ENCODE data around the gene SMYD5. TPM values are rescaled to one million over a fixed set of nuclear protein-coding genes. Genes with fewer than 3 reads are reported as not detected.
A peak's percentile ranks its signal among the peaks of the same experiment; 100 is the strongest.

SMYD5 gene
- total and polyA plus RNA-seq, 7 experiments from 2014 or later: 25.1 to 76.2 (median 32.5) TPM

DNA sequence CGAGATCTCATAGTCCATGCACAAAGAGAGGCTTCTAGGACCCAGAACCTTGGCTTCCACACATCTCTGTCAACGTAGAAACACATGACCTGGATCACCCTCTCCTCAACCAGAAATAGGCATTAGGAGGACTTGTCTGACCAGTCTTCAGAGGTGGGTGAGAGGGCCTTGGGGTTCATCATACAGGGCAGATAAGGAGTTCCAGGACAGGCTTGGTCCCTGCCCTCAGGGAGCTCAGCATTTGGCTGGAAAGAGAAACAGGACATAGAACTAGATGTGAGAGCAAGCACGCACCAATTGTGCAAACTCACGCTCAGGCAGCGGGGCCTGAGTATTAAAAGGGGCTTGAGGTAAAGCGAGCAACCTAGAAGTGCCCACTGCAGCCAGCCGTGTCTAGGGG, 40.3 kb upstream of the SMYD5 start:
- no peaks in the 10 kb centered on the region for H3K9me3 ChIP-seq (ENCODE audit: control insufficient read depth in 2 of 3, low read length in 3 of 3)
- ATAC-seq (no peak), DNase-seq (no peak)
- peaks cover 6 to 52% (median 18%) of the 10 kb centered on the region in 5 donors for H3K27me3 Mint-ChIP-seq
- peaks cover 9 to 14% (median 12%) of the 10 kb centered on the region in 7 donors for H3K4me1 Mint-ChIP-seq
- peaks cover 0 to 3% (median 0%) of the 10 kb centered on the region in 11 donors for H3K9me3 Mint-ChIP-seq
- H3K4me3 ChIP-seq (ENCODE audit: low read length): no peak overlapping the region
- CTCF ChIA-PET: no interaction called here
- no peak overlapping the region for H3K27ac Mint-ChIP-seq
- intact Hi-C loops (cut with micrococcal nuclease): no loop called here
- H3K36me3 Mint-ChIP-seq: no peaks in the 10 kb centered on the region
- POLR2A ChIA-PET: interaction anchor here (0.7 kb wide), 1 partner anchor 61 kb away, joined by 5 read pairs; the partner anchor contains the start of gene CCT7
- no peak overlapping the region for H3K4me3 Mint-ChIP-seq
- no peak overlapping the region for H3K27ac ChIP-seq (ENCODE audit: low read depth, low read length)
- H3K4me1 ChIP-seq (ENCODE audit: control insufficient read depth in 2 of 2, insufficient read depth in 2 of 2, low read length in 2 of 2): peaks cover 15 to 20% of the 10 kb centered on the region in 2 donors
- H3K36me3 ChIP-seq (ENCODE audit: control insufficient read depth in 2 of 3, insufficient read depth in 3 of 3, low read length in 3 of 3): no peaks in the 10 kb centered on the region
- H3K27me3 ChIP-seq (ENCODE audit: control insufficient read depth in 2 of 2, insufficient read depth in 2 of 2, low read length in 2 of 2): peaks cover 0 to 3% of the 10 kb centered on the region in 2 donors

DNA sequence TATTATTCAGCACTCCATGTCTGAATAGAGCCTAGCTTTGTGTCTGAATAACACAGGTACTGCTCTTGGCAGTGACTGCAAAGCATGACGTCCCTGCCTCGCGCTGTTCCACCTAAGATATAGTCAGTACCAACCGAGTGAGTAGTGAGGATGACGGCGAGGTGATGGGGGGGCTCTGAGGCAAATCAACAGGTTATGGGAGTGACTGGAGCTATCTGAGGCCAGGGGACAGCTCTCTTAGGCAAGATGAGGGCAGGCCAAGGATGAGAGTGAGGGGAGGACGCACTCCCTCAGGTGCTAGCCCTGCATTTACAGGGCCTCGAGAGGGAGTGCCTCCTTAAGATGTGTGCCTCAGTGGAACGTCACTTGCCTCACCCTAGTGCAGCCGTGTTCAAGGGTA, 39.8 kb upstream of the SMYD5 start:
- Histone ChIP-seq H3K36me3 (ENCODE audit: control insufficient read depth in 2 of 3, insufficient read depth in 3 of 3, low read length in 3 of 3) (no peaks in the 10 kb centered on the region), H3K4me1 (ENCODE audit: control insufficient read depth in 2 of 2, insufficient read depth in 2 of 2, low read length in 2 of 2) (peaks cover 15 to 20% of the 10 kb centered on the region in 2 donors), H3K4me3 (ENCODE audit: low read length) (no peak overlapping the region), H3K27me3 (ENCODE audit: control insufficient read depth in 2 of 2, insufficient read depth in 2 of 2, low read length in 2 of 2) (peaks cover 0 to 3% of the 10 kb centered on the region in 2 donors), H3K27ac (ENCODE audit: low read depth, low read length) (no peak overlapping the region), H3K9me3 (ENCODE audit: control insufficient read depth in 2 of 3, low read length in 3 of 3) (no peaks in the 10 kb centered on the region)
- intact Hi-C loops (cut with micrococcal nuclease): no loop called here
- peaks cover 9 to 14% (median 12%) of the 10 kb centered on the region in 7 donors for H3K4me1 Mint-ChIP-seq
- no peak overlapping the region for H3K27ac Mint-ChIP-seq
- DNase-seq (no peak), ATAC-seq (no peak)
- H3K4me3 Mint-ChIP-seq: peak overlapping the region in 2 of 10 donors; percentile 56 to 68
- H3K27me3 Mint-ChIP-seq: peaks cover 7 to 52% (median 18%) of the 10 kb centered on the region in 5 donors
- H3K36me3 Mint-ChIP-seq: no peaks in the 10 kb centered on the region
- ChIA-PET POLR2A (interaction anchor here (1.3 kb wide), 1 partner anchor 13 kb away, joined by 4 read pairs; no protein-coding TSS in a partner anchor), CTCF (interaction anchor here (1.5 kb wide), 1 partner anchor 56 kb away, joined by 3 read pairs; no protein-coding TSS in a partner anchor)
- H3K9me3 Mint-ChIP-seq: peaks cover 0 to 3% (median 0%) of the 10 kb centered on the region in 11 donors

DNA sequence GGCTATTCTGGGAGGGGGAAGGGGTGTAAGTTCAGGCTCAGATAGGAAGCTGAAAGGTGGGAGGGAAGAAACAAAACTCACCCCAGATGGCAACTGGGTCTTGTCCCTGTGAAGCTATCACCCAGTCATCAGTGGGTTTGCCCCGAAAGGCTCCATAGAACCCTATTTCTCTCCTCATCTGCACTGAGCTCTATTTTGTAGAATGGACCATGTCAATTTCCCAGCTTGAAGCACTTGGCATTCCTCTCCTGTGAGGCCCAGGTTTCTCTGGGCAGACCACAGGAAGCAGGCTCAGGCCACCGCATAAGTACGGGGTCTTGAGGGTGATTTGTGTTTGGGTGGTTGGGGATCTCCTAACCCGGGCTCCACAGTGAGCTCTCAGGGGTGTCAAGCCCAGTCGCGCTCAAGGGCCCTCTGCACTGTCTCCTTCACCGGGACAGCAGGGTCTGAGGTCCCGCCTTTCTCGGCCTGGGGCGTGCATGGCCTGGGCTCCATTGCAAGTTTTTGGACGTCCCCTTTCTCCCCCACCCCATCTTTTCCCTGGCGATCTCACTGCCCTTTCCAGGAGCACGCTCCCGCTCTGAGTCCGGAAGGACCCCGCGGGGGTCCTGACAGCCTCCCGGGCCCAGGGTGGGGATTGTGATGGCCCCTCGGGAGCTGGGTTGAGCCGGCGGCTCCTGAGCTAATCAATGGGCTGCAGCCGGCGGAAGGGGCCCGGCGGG, 38.9 kb upstream of the SMYD5 start:
- peaks cover 9 to 14% (median 12%) of the 10 kb centered on the region in 7 donors for H3K4me1 Mint-ChIP-seq
- peak overlapping the region in 9 of 10 donors; percentile 18 to 92 (median 61) for H3K4me3 Mint-ChIP-seq
- Histone ChIP-seq H3K9me3 (ENCODE audit: control insufficient read depth in 2 of 3, low read length in 3 of 3) (no peaks in the 10 kb centered on the region), H3K36me3 (ENCODE audit: control insufficient read depth in 2 of 3, insufficient read depth in 3 of 3, low read length in 3 of 3) (no peaks in the 10 kb centered on the region), H3K27ac (ENCODE audit: low read depth, low read length) (no peak overlapping the region), H3K4me1 (ENCODE audit: control insufficient read depth in 2 of 2, insufficient read depth in 2 of 2, low read length in 2 of 2) (peaks cover 15 to 20% of the 10 kb centered on the region in 2 donors), H3K4me3 (ENCODE audit: low read length) (peak overlapping the region; percentile 67), H3K27me3 (ENCODE audit: control insufficient read depth in 2 of 2, insufficient read depth in 2 of 2, low read length in 2 of 2) (peaks cover 0 to 3% of the 10 kb centered on the region in 2 donors)
- intact Hi-C loops (cut with micrococcal nuclease): loop anchor here in 1 of 2 donors (5.0 kb wide), 1 partner anchor 103 kb away; the partner anchor contains the start of gene SFXN5
- CTCF ChIA-PET: interaction anchor here (1.0 to 1.5 kb wide), 2 partner anchors 37 to 57 kb away, joined by 3 read pairs; no protein-coding TSS in a partner anchor
- POLR2A ChIA-PET: interaction anchor here (0.7 to 1.5 kb wide), 3 partner anchors 14 to 65 kb away, joined by 3 to 4 read pairs (median 4); partner anchors contain the start of gene CCT7
- no peak overlapping the region for H3K27ac Mint-ChIP-seq
- H3K9me3 Mint-ChIP-seq: peaks cover 0 to 3% (median 0%) of the 10 kb centered on the region in 11 donors
- no peaks in the 10 kb centered on the region for H3K36me3 Mint-ChIP-seq
- DNase-seq (peak in 1 of 9 donors; percentile 4), ATAC-seq (no peak)
- H3K27me3 Mint-ChIP-seq: peaks cover 15 to 58% (median 25%) of the 10 kb centered on the region in 5 donors

DNA sequence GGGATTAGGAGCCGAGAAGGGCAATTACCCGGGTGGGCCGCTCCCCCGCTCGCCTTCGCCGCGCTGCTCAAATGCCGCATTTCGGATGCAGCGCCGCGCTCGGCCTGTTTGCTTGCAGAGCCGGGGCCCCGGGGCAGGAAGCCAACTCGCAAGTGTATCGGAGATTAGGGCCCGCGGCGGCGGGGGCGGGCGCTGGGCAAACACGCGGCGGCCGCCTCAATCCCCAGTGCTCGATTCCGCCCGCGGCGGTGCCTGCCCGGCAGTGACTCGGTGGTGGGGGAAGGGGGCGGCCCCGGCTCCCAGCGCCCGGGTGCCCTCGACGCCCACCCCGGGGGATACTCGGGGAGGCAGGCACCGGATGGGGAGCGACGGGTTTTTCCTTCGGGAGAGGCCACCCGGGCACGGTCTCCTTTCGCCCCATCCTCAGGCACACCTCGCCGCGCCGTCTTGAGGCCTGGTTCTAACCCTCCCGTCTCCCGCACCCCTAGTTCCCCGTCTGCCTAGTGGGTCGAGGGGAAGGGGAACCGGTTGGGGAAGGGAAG, 38.3 kb upstream of the SMYD5 start:
- peaks cover 0 to 3% (median 0%) of the 10 kb centered on the region in 11 donors for H3K9me3 Mint-ChIP-seq
- H3K4me1 Mint-ChIP-seq: peaks cover 9 to 14% (median 12%) of the 10 kb centered on the region in 7 donors
- H3K36me3 Mint-ChIP-seq: no peaks in the 10 kb centered on the region
- H3K27ac Mint-ChIP-seq: no peak overlapping the region
- Histone ChIP-seq H3K4me1 (ENCODE audit: control insufficient read depth in 2 of 2, insufficient read depth in 2 of 2, low read length in 2 of 2) (peaks cover 15 to 20% of the 10 kb centered on the region in 2 donors), H3K27ac (ENCODE audit: low read depth, low read length) (peak overlapping the region; percentile 12), H3K9me3 (ENCODE audit: control insufficient read depth in 2 of 3, low read length in 3 of 3) (no peaks in the 10 kb centered on the region), H3K27me3 (ENCODE audit: control insufficient read depth in 2 of 2, insufficient read depth in 2 of 2, low read length in 2 of 2) (peaks cover 0 to 3% of the 10 kb centered on the region in 2 donors), H3K4me3 (ENCODE audit: low read length) (peak overlapping the region; percentile 67), H3K36me3 (ENCODE audit: control insufficient read depth in 2 of 3, insufficient read depth in 3 of 3, low read length in 3 of 3) (no peaks in the 10 kb centered on the region)
- DNase-seq: peak; percentile 57 to 77 (median 70)
- intact Hi-C loops (cut with micrococcal nuclease): loop anchor here (2.0 to 5.0 kb wide), 5 partner anchors 63 to 405 kb away; partner anchors contain the start of genes RAB11FIP5 (in 1 of the 2) and SFXN5 (in 1 of the 2)
- ATAC-seq: peak; percentile 60
- CTCF ChIA-PET: interaction anchor here (0.9 to 2.9 kb wide), 5 partner anchors 15 to 89 kb away, joined by 3 to 44 read pairs (median 4); no protein-coding TSS in a partner anchor
- peak overlapping the region; percentile 52 to 92 (median 90) for H3K4me3 Mint-ChIP-seq
- POLR2A ChIA-PET: interaction anchor here (0.7 to 1.5 kb wide), 2 partner anchors 58 to 65 kb away, joined by 3 to 4 read pairs; partner anchors contain the start of gene CCT7
- H3K27me3 Mint-ChIP-seq: peaks cover 22 to 62% (median 28%) of the 10 kb centered on the region in 5 donors

DNA sequence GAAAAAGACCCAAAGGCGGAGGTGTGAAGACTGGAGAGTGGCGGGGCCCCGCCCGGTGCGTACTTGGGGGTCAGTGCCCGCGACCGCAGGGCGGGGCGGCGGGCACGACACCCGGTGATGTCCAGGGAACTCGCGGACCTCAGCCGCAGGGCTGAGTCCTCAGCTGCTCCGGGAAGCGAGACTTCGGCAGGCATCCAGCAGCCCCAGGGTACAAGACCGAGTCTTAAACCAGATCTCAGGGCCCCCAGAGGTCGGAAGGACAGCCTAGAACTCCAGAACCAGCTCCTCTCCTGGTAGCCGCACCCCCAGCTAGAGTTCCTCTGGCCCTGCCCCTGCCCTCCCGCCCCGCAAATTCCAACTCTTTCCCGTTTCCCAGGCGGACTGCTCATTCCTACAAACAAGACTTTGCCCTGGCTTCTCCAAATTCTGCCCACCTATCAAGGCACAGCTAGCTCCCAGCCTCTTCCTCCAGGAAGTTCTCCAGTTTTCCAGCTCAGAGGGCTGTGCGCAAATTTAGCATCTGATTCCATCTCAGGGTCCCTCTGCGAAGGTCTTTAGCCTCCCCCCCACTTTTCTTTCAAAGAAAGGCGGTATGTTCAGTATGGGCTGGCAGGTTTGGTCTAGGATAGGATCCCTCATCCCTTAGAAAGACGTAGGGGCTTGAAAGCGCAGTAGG, 37.7 kb upstream of the SMYD5 start:
- ATAC-seq: peak; percentile 48
- Mint-ChIP-seq H3K27me3 (peaks cover 22 to 67% (median 31%) of the 10 kb centered on the region in 5 donors), H3K9me3 (peaks cover 0 to 3% (median 0%) of the 10 kb centered on the region in 11 donors), H3K36me3 (no peaks in the 10 kb centered on the region), H3K27ac (peak overlapping the region in 3 of 9 donors; percentile 14 to 46 (median 28)), H3K4me3 (peak overlapping the region; percentile 83 to 92 (median 90)), H3K4me1 (peaks cover 9 to 16% (median 12%) of the 10 kb centered on the region in 7 donors)
- H3K4me1 ChIP-seq (ENCODE audit: control insufficient read depth in 2 of 2, insufficient read depth in 2 of 2, low read length in 2 of 2): peaks cover 15 to 20% of the 10 kb centered on the region in 2 donors
- peak overlapping the region; percentile 67 for H3K4me3 ChIP-seq (ENCODE audit: low read length)
- peak overlapping the region; percentile 12 for H3K27ac ChIP-seq (ENCODE audit: low read depth, low read length)
- DNase-seq: peak in 2 of 9 donors; percentile 11 to 17
- intact Hi-C loops (cut with micrococcal nuclease): loop anchor here (2.0 to 5.0 kb wide), 5 partner anchors 64 to 406 kb away; partner anchors contain the start of genes RAB11FIP5 (in 1 of the 2) and SFXN5 (in 1 of the 2)
- peaks cover 0 to 3% of the 10 kb centered on the region in 2 donors for H3K27me3 ChIP-seq (ENCODE audit: control insufficient read depth in 2 of 2, insufficient read depth in 2 of 2, low read length in 2 of 2)
- ChIA-PET POLR2A (interaction anchor here (1.5 kb wide), 1 partner anchor 58 kb away, joined by 4 read pairs; the partner anchor contains the start of gene CCT7), CTCF (interaction anchor here (0.8 to 2.9 kb wide), 31 partner anchors 10 to 561 kb away, joined by 3 to 44 read pairs (median 4); partner anchors contain the start of genes CCT7 and TPRKB)
- no peaks in the 10 kb centered on the region for H3K36me3 ChIP-seq (ENCODE audit: control insufficient read depth in 2 of 3, insufficient read depth in 3 of 3, low read length in 3 of 3)
- no peaks in the 10 kb centered on the region for H3K9me3 ChIP-seq (ENCODE audit: control insufficient read depth in 2 of 3, low read length in 3 of 3)

Measured in naive thymus-derived CD4-positive, alpha-beta T cell (primary cell).